NCI-H146 treated with DMSO at 0.1 percent for 48 hours (cell line): ENCODE results near the gene NMD3.

Experiments
- DNase-seq: peaks from one replicate; lab custom pipeline; 2025; ENCODE audit not compliant: unreplicated experiment; lab: John Stamatoyannopoulos, UW

The NMD3 gene

GRCh38 chr3:161230621-161231171 is 9.6 kb downstream of the NMD3 start:
- no peak for DNase-seq

- DNase-seq, result no peak
Measured at GRCh38 chr3:161231861-161232260, 10.8 kb downstream of the NMD3 start.

- no peak for DNase-seq
Measured at GRCh38 chr3:161233557-161233956, 12.4 kb downstream of the NMD3 start.

GRCh38 chr3:161236240-161236639 is 15.1 kb downstream of the NMD3 start:
- DNase-seq, result no peak

GRCh38 chr3:161239700-161240099 is 18.6 kb downstream of the NMD3 start:
- no peak for DNase-seq

- no peak for DNase-seq
Measured at GRCh38 chr3:161244538-161244937, 23.4 kb downstream of the NMD3 start.

- no peak for DNase-seq
Measured at GRCh38 chr3:161247049-161247448, 25.9 kb downstream of the NMD3 start.

GRCh38 chr3:161250116-161250515 is 29.0 kb downstream of the NMD3 start:
- no peak for DNase-seq

GRCh38 chr3:161251716-161252115 is 30.6 kb downstream of the NMD3 start:
- no peak for DNase-seq

GRCh38 chr3:161252143-161252542 is 31.0 kb downstream of the NMD3 start:
- DNase-seq, result no peak

GRCh38 chr3:161253711-161254110 is 32.6 kb downstream of the NMD3 start:
- DNase-seq, result no peak

GRCh38 chr3:161254861-161255260 is 33.8 kb downstream of the NMD3 start:
- DNase-seq, result no peak

- DNase-seq, result no peak
Measured at GRCh38 chr3:161263057-161263456, 41.9 kb downstream of the NMD3 start.

- no peak for DNase-seq
Measured at GRCh38 chr3:161264852-161265251, 43.7 kb downstream of the NMD3 start.

GRCh38 chr3:161265916-161266571 is 44.9 kb downstream of the NMD3 start:
- no peak for DNase-seq

- peak; percentile 69 for DNase-seq
Measured at GRCh38 chr3:161266731-161267150, 45.6 kb downstream of the NMD3 start.

GRCh38 chr3:161267646-161268045 is 46.5 kb downstream of the NMD3 start:
- peak; percentile 15 for DNase-seq

GRCh38 chr3:161268601-161269000 is 47.5 kb downstream of the NMD3 start:
- DNase-seq, result no peak

GRCh38 chr3:161270991-161271390 is 49.9 kb downstream of the NMD3 start:
- DNase-seq, result no peak

GRCh38 chr3:161271646-161272045 is 50.5 kb downstream of the NMD3 start:
- DNase-seq, result no peak

GRCh38 chr3:161272524-161272923 is 51.4 kb downstream of the NMD3 start:
- DNase-seq, result no peak

- DNase-seq, result no peak
Measured at GRCh38 chr3:161273589-161274218, 52.6 kb downstream of the NMD3 start.
